ENCODE results near the gene TSR2.
"Not testable (repeated sequence)": the region's sequence is repeated elsewhere in the genome, so short reads cannot be mapped to it uniquely, and the experiment has no call there.

The TSR2 gene

GRCh38 chrX:54473993-54474859 lies 34.0 kb downstream of the TSR2 start:
- no peak for DNase-seq

- no peak for DNase-seq
These were observed 39.2 kb downstream of the TSR2 start for GRCh38 chrX:54479136-54480111.

GRCh38 chrX:54482839-54483593 lies 42.8 kb downstream of the TSR2 start:
- no peak for DNase-seq

- DNase-seq, result no peak
These were observed 43.7 kb downstream of the TSR2 start for GRCh38 chrX:54483946-54484345.

- DNase-seq, result no peak
These were observed 44.5 kb downstream of the TSR2 start for GRCh38 chrX:54484666-54485065.

- not testable (repeated sequence) for DNase-seq
These were observed 49.6 kb downstream of the TSR2 start for GRCh38 chrX:54489819-54490218.

- no peak for DNase-seq
These were observed 52.1 kb downstream of the TSR2 start for GRCh38 chrX:54492340-54492739.

GRCh38 chrX:54494166-54494988 lies 54.2 kb downstream of the TSR2 start:
- no peak for DNase-seq
